ENCODE data around the gene STAT3.

STAT3 gene

GRCh38 chr17:42340691-42341127 lies 47.5 kb downstream of the STAT3 start (continued):
- TF ChIP-seq CSRNP3 (CRISPR knock-in tag; IDR thresholded peaks at IDR 0.05) (no peak), BACH2 (CRISPR knock-in tag; IDR thresholded peaks at IDR 0.05; ENCODE audit: borderline replicate concordance) (no peak), CSDC2 (CRISPR knock-in tag; IDR thresholded peaks at IDR 0.05) (no peak), GLIS3 (CRISPR knock-in tag; IDR thresholded peaks at IDR 0.05) (no peak), ESRRG (CRISPR knock-in tag; IDR thresholded peaks at IDR 0.05) (no peak)

GRCh38 chr17:42339221-42339620 lies 49.0 kb downstream of the STAT3 start:
- TF ChIP-seq CREB5 (CRISPR knock-in tag; IDR thresholded peaks at IDR 0.05; ENCODE audit: low read depth), result no peak
- no peak for TF ChIP-seq ESRRG (CRISPR knock-in tag; IDR thresholded peaks at IDR 0.05)
- TF ChIP-seq ARNTL (CRISPR knock-in tag; IDR thresholded peaks at IDR 0.05; ENCODE audit: borderline replicate concordance, low read depth), result no peak
- no peak for TF ChIP-seq ZNF565 (CRISPR knock-in tag; conservative IDR thresholded peaks at IDR 0.05; ENCODE audit: low read depth)
- no peak for TF ChIP-seq RARB (CRISPR knock-in tag; IDR thresholded peaks at IDR 0.05)
- no peak for TF ChIP-seq ISL1 (CRISPR knock-in tag; IDR thresholded peaks at IDR 0.05)
- TF ChIP-seq CSRNP3 (CRISPR knock-in tag; IDR thresholded peaks at IDR 0.05), result no peak
- no peak for TF ChIP-seq ZFP30 (CRISPR knock-in tag; IDR thresholded peaks at IDR 0.05)
- no peak for TF ChIP-seq PPARA (CRISPR knock-in tag; IDR thresholded peaks at IDR 0.05; ENCODE audit: borderline replicate concordance)
- no peak for TF ChIP-seq ZC3H10 (CRISPR knock-in tag; IDR thresholded peaks at IDR 0.05)
- no peak for TF ChIP-seq TSHZ2 (CRISPR knock-in tag; IDR thresholded peaks at IDR 0.05)
- no peak for TF ChIP-seq ZNF8 (CRISPR knock-in tag; IDR thresholded peaks at IDR 0.05)
- TF ChIP-seq TCF4 (CRISPR knock-in tag; IDR thresholded peaks at IDR 0.05; ENCODE audit: borderline replicate concordance), result no peak
- no peak for TF ChIP-seq PATZ1 (CRISPR knock-in tag; IDR thresholded peaks at IDR 0.05; ENCODE audit: borderline replicate concordance)
- no peak for TF ChIP-seq SNAI2 (CRISPR knock-in tag; IDR thresholded peaks at IDR 0.05)
- TF ChIP-seq POU6F1 (CRISPR knock-in tag; IDR thresholded peaks at IDR 0.05; ENCODE audit: borderline replicate concordance, low read depth), result no peak
- ATAC-seq, result no peak

GRCh38 chr17:42338427-42338985 lies 49.7 kb downstream of the STAT3 start:
- no peak for ATAC-seq
- TF ChIP-seq OSR1 (CRISPR knock-in tag; IDR thresholded peaks at IDR 0.05), result no peak
- TF ChIP-seq ZNF8 (CRISPR knock-in tag; IDR thresholded peaks at IDR 0.05), result no peak
- TF ChIP-seq ZFP30 (CRISPR knock-in tag; IDR thresholded peaks at IDR 0.05), result no peak
- no peak for TF ChIP-seq ZC3H10 (CRISPR knock-in tag; IDR thresholded peaks at IDR 0.05)
- no peak for TF ChIP-seq PPARA (CRISPR knock-in tag; IDR thresholded peaks at IDR 0.05; ENCODE audit: borderline replicate concordance)
- no peak for TF ChIP-seq ARNTL (CRISPR knock-in tag; IDR thresholded peaks at IDR 0.05; ENCODE audit: borderline replicate concordance, low read depth)
- TF ChIP-seq TOX (CRISPR knock-in tag; IDR thresholded peaks at IDR 0.05; ENCODE audit: borderline replicate concordance), result no peak
- TF ChIP-seq BACH2 (CRISPR knock-in tag; IDR thresholded peaks at IDR 0.05; ENCODE audit: borderline replicate concordance), result no peak
- no peak for TF ChIP-seq CSRNP3 (CRISPR knock-in tag; IDR thresholded peaks at IDR 0.05)
- TF ChIP-seq TCF4 (CRISPR knock-in tag; IDR thresholded peaks at IDR 0.05; ENCODE audit: borderline replicate concordance), result no peak
- TF ChIP-seq ZNF70 (CRISPR knock-in tag; IDR thresholded peaks at IDR 0.05), result no peak
- no peak for TF ChIP-seq CSDC2 (CRISPR knock-in tag; IDR thresholded peaks at IDR 0.05)
- TF ChIP-seq ESRRG (CRISPR knock-in tag; IDR thresholded peaks at IDR 0.05), result no peak
- TF ChIP-seq ZFP3 (CRISPR knock-in tag; IDR thresholded peaks at IDR 0.05), result no peak
- no peak for TF ChIP-seq SNAI2 (CRISPR knock-in tag; IDR thresholded peaks at IDR 0.05)
- no peak for TF ChIP-seq GLIS3 (CRISPR knock-in tag; IDR thresholded peaks at IDR 0.05)

Measured in SK-N-SH treated with all-trans-retinoic acid at 6 μM for 48 hours (cell line).